Endothelial cell of umbilical vein (primary cell): Measurements from ENCODE around the gene RNU1-2. TPM values are rescaled to one million over a fixed set of nuclear protein-coding genes. Genes with fewer than 3 reads are reported as not detected.
"Not testable (repeated sequence)": the region's sequence is repeated elsewhere in the genome, so short reads cannot be mapped to it uniquely, and the experiment has no call there.

ENCODE experiments used
- BruUV-seq: library from RNA; stranded (reverse); fragments of 400-500 nt; replicated peaks from 2 replicates; lab custom pipeline; 2021; lab: Mats Ljungman, UMichigan
- CTCF ChIA-PET: fragments of 300-600, 350-600 bp; sonication (Branson Sonifier 250); formaldehyde crosslinking; loops from one replicate; lab custom pipeline; 2021; ENCODE audit warnings: antibody characterized with exemption, inconsistent platforms; lab: Charles Lee
- POLR2A ChIA-PET: fragments of 300-600, 350-600 bp; sonication (Branson Sonifier 250); formaldehyde crosslinking; loops from one replicate; lab custom pipeline; 2021; ENCODE audit warnings: antibody characterized with exemption, inconsistent platforms; lab: Charles Lee
- DNase-seq: peaks from one replicate; pipeline ENCODE4 v3.0.0-alpha.2; 2011; ENCODE audit warnings: low read depth, low spot score
- FAIRE-seq: peaks from 2 replicates; lab custom pipeline; 2011; peaks lifted over from hg19 to GRCh38; lab: Jason Lieb, UNC
- H2AFZ ChIP-seq: 2 replicates; pipeline ENCODE4 v1.6.0; 2012; ENCODE audit warnings: low read depth, low read length, control low read depth, inconsistent platforms
- H3K27ac ChIP-seq: 2 replicates; pipeline ENCODE4 v1.5.1; 2011; ENCODE audit warnings: low read depth, mild to moderate bottlenecking, control low read depth, low read length, moderate library complexity; ENCODE audit not compliant: insufficient read depth
- H3K27me3 ChIP-seq, 2 experiments: 2 replicates each; pipeline versions ENCODE4 v1.6.0 to v1.6.1; 2011; ENCODE audit warnings: low read length in 2 of 2, mixed read lengths in 1 of 2; ENCODE audit not compliant: control insufficient read depth in 2 of 2, insufficient read depth in 2 of 2
- H3K36me3 ChIP-seq, 2 experiments: 2 replicates in 1 of 2; 3 replicates in 1 of 2; pipeline ENCODE4 v1.5.1; 2011; ENCODE audit warnings: low read length in 2 of 2, mild to moderate bottlenecking in 1 of 2, moderate library complexity in 1 of 2; ENCODE audit not compliant: control insufficient read depth in 2 of 2, insufficient read depth in 2 of 2; ENCODE audit errors: extremely low read depth in 1 of 2
- H3K4me1 ChIP-seq: 3 replicates; pipeline ENCODE4 v1.5.1; 2011; ENCODE audit warnings: mild to moderate bottlenecking, low read length; ENCODE audit not compliant: control insufficient read depth, insufficient read depth; ENCODE audit errors: extremely low read depth
- H3K4me2 ChIP-seq: 2 replicates; pipeline ENCODE4 v1.6.1; 2011; ENCODE audit warnings: low read length, control low read depth, mixed read lengths; ENCODE audit not compliant: insufficient read depth
- H3K4me3 ChIP-seq, 3 experiments: fragments of 200-600 bp in 1 of 3; sonication (generic), shearing (Covaris generic) in 1 of 3; replicated peaks in 1 of 3; 2 replicates each; pipeline ENCODE4 v1.5.1; 2011 to 2016; ENCODE audit warnings: control low read depth in 3 of 3, low read length in 3 of 3, mild to moderate bottlenecking in 2 of 3, inconsistent platforms in 1 of 3, low read depth in 1 of 3, moderate library complexity in 1 of 3; ENCODE audit not compliant: insufficient read depth in 1 of 3
- H3K79me2 ChIP-seq: 2 replicates; pipeline ENCODE4 v1.6.0; 2012; ENCODE audit warnings: low read length, inconsistent platforms; ENCODE audit not compliant: control insufficient read depth, insufficient read depth
- H3K9ac ChIP-seq: replicated peaks from 2 replicates; pipeline ENCODE3; 2011; ENCODE audit warnings: low read length, control low read depth; ENCODE audit not compliant: insufficient read depth; ENCODE audit errors: extremely low read depth
- H3K9me1 ChIP-seq: replicated peaks from 3 replicates; pipeline ENCODE4 v1.6.0; 2011; ENCODE audit warnings: mild to moderate bottlenecking, low read length; ENCODE audit not compliant: control insufficient read depth, insufficient read depth; ENCODE audit errors: extremely low read depth
- H3K9me3 ChIP-seq: replicated peaks from 2 replicates; pipeline ENCODE4 v1.5.1; 2012; ENCODE audit warnings: low read length, inconsistent platforms; ENCODE audit not compliant: control insufficient read depth, insufficient read depth
- H4K20me1 ChIP-seq: replicated peaks from 2 replicates; pipeline ENCODE3; 2011; ENCODE audit warnings: mild to moderate bottlenecking, low read length; ENCODE audit not compliant: control insufficient read depth, insufficient read depth; ENCODE audit errors: extremely low read depth
- dilution Hi-C: fragments of 300-500 bp; cut with MboI; formaldehyde crosslinking; loops from one replicate; pipeline ENCODE4 v1.15.0; 2019; ENCODE audit warnings: low sequenced_read_pairs; ENCODE audit not compliant: extremely low pct_ligation_motif_present
- intact Hi-C: fragments of 100-400 bp; cut with micrococcal nuclease; formaldehyde crosslinking; loops from one replicate; pipeline ENCODE4 v1.10.0; 2022
- polyA plus RNA-seq, 4 experiments: library from polyadenylated mRNA; depleted of rRNA in 3 of 4; stranded (reverse) in 3 of 4; unstranded in 1 of 4; fragments of >200 nt; gene quantifications; 2 replicates each; pipeline versions ENCODE4 v1.2.1 to v1.2.3, GENCODE V29; 2011 to 2012; ENCODE audit warnings: missing spikeins in 1 of 4
- total RNA-seq: library from RNA; stranded (reverse); gene quantifications from 2 replicates; pipeline ENCODE4 v1.2.3, GENCODE V29; 2021

RNU1-2 gene
- total and polyA plus RNA-seq, 2 donors (not counting 3 experiments of a cell fraction or from before 2014, with no cell fraction given): 206 to 1,319 TPM

DNA sequence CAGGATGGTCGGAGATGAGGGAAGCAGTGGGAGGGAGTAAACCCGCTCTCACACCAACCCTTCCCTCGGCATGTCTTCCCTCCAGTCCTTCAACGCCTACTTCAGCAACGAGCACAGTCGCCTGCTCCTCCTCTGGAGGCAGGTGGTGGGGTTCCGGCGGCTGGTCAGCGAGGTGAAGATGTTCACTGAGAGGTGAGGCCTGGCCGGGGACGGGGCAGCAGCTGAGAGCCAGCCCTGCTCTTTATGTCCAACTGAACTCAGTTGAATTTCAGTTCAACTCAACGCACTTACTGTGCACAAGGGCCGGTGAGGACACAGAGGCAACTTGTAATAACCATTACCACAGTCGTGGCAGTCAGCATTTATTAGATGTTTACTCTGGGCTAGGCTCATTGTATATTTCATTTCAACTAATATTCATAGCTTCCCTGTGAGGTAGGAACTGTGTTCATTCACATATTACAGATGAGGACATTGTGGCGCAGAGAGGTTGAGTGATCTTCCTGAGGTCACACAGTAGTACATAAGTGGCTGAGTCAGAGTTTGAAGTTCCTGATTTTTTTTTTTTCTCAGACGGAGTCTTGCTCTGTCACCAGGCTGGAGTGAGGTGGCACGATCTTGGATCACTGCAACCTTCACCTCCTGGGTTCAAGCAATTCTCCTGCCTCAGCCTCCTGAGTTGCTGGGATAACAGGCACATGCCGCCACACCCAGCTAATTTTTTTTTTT lies 35.6 kb downstream of the RNU1-2 start:
- DNase-seq, intact Hi-C loops, H3K4me2 ChIP-seq, H3K9me1 ChIP-seq, H3K4me3 ChIP-seq, H3K36me3 ChIP-seq, H3K27me3 ChIP-seq, H3K9me3 ChIP-seq, H3K9ac ChIP-seq, H3K79me2 ChIP-seq, dilution Hi-C loops, H2AFZ ChIP-seq, CTCF ChIA-PET, H4K20me1 ChIP-seq, BruUV-seq, H3K4me1 ChIP-seq, H3K27ac ChIP-seq, POLR2A ChIA-PET: not testable (repeated sequence)
- peak; percentile 26 for FAIRE-seq

- dilution Hi-C loops, DNase-seq: not testable (repeated sequence)
- CTCF ChIA-PET: interaction anchor here (0.9 to 1.1 kb wide), 2 partner anchors 9 to 99 kb away, joined by 3 to 4 read pairs; no protein-coding TSS in a partner anchor
These were observed 38.2 kb downstream of the RNU1-2 start for GRCh38 chr1:16933945-16934344.

GRCh38 chr1:16936580-16936979 lies 40.8 kb downstream of the RNU1-2 start:
- H3K9me3 ChIP-seq, H3K27ac ChIP-seq, FAIRE-seq, BruUV-seq, intact Hi-C loops, H3K4me3 ChIP-seq, H3K27me3 ChIP-seq, H3K36me3 ChIP-seq, H2AFZ ChIP-seq, H4K20me1 ChIP-seq, dilution Hi-C loops, POLR2A ChIA-PET, H3K79me2 ChIP-seq, DNase-seq, H3K4me2 ChIP-seq, H3K9ac ChIP-seq, H3K4me1 ChIP-seq, H3K9me1 ChIP-seq: not testable (repeated sequence)
- CTCF ChIA-PET: interaction anchor here (1.4 to 1.5 kb wide), 2 partner anchors 21 to 316 kb away, joined by 3 to 5 read pairs; no protein-coding TSS in a partner anchor

More at GRCh38 chr1:16933945-16934344, 38.2 kb downstream of the RNU1-2 start:
- H3K4me3 ChIP-seq, H3K79me2 ChIP-seq, H3K4me2 ChIP-seq, H3K9me1 ChIP-seq, H3K27ac ChIP-seq, H3K27me3 ChIP-seq, H3K36me3 ChIP-seq, POLR2A ChIA-PET, H3K4me1 ChIP-seq, H3K9me3 ChIP-seq, H2AFZ ChIP-seq, H3K9ac ChIP-seq, BruUV-seq, H4K20me1 ChIP-seq, intact Hi-C loops: not testable (repeated sequence)
- FAIRE-seq: peak; percentile 75
